Measurements from ENCODE around the gene CSRP3. TPM values are rescaled to one million over a fixed set of nuclear protein-coding genes. Genes with fewer than 3 reads are reported as not detected.

Gene CSRP3
- total RNA-seq, 4 donors from 2014 or later, result 0.19 TPM; not detected in 3

- 0% methylated on average over 4 to 23 of the region's 92 CpGs for WGBS, 2 donors (ENCODE audit: low coverage in 1 of 2)
- Histone ChIP-seq H3K4me1 (peaks cover 0 to 26% (median 16%) of the 10 kb centered on the region in 3 donors), H3K27me3 (peaks cover 90% of the 10 kb centered on the region), H3K27ac (no peak overlapping the region), H3K36me3 (no peaks in the 10 kb centered on the region), H3K9me3 (no peaks in the 10 kb centered on the region), H3K4me3 (peak overlapping the region; percentile 40 to 78)
- no peak for TF ChIP-seq CTCF (IDR thresholded peaks at IDR 0.05)
- no peak for TF ChIP-seq POLR2A (IDR thresholded peaks at IDR 0.05)
- TF ChIP-seq POLR2AphosphoS5 (IDR thresholded peaks at IDR 0.05), result no peak
- TF ChIP-seq EP300 (IDR thresholded peaks at IDR 0.05), result no peak
- ATAC-seq, result peak; percentile 27
Observed at GRCh38 chr11:19241260-19242178, 39.7 kb upstream of the CSRP3 start.

GRCh38 chr11:19240420-19241259 lies 38.9 kb upstream of the CSRP3 start, which contains the start of gene E2F8:
E2F8 (minus strand) TSS chr11:19240945; CDS start chr11:19240121, 824 bp downstream.
- Histone ChIP-seq H3K27me3 (peaks cover 81% of the 10 kb centered on the region), H3K27ac (no peak within 1 kb of the TSS), H3K4me1 (peaks cover 0 to 26% (median 16%) of the 10 kb centered on the region in 3 donors), H3K36me3 (no peaks in the 10 kb centered on the region), H3K9me3 (no peaks in the 10 kb centered on the region), H3K4me3 (peak within 1 kb of the TSS; percentile 40 to 78)
- WGBS, 2 donors (ENCODE audit: low coverage in 1 of 2), result 1 to 2% methylated on average over 13 to 16 of the region's 59 CpGs
- no peak for TF ChIP-seq EP300 (IDR thresholded peaks at IDR 0.05)
- TF ChIP-seq POLR2AphosphoS5 (IDR thresholded peaks at IDR 0.05), result no peak
- TF ChIP-seq POLR2A (IDR thresholded peaks at IDR 0.05), result no peak
- no peak for TF ChIP-seq CTCF (IDR thresholded peaks at IDR 0.05)
- ATAC-seq, result peak; percentile 94

- 94 to 96% methylated on average over 3 of the region's 3 CpGs for WGBS, 2 donors (ENCODE audit: low coverage in 1 of 2)
- ATAC-seq, result no peak
Observed at GRCh38 chr11:19239039-19239438, 37.3 kb upstream of the CSRP3 start.

GRCh38 chr11:19237813-19238212 lies 36.0 kb upstream of the CSRP3 start:
- Histone ChIP-seq H3K4me3 (no peak overlapping the region), H3K27me3 (peaks cover 61% of the 10 kb centered on the region), H3K4me1 (peaks cover 0 to 26% (median 16%) of the 10 kb centered on the region in 3 donors), H3K36me3 (no peaks in the 10 kb centered on the region), H3K27ac (no peak overlapping the region), H3K9me3 (no peaks in the 10 kb centered on the region)
- no peak for ATAC-seq
- TF ChIP-seq EP300 (IDR thresholded peaks at IDR 0.05) (no peak), POLR2A (IDR thresholded peaks at IDR 0.05) (no peak), POLR2AphosphoS5 (IDR thresholded peaks at IDR 0.05) (no peak), CTCF (IDR thresholded peaks at IDR 0.05) (no peak)
- 79 to 83% methylated on average over 3 to 5 of the region's 5 CpGs for WGBS, 2 donors (ENCODE audit: low coverage in 1 of 2)

More at GRCh38 chr11:19239039-19239438, 37.3 kb upstream of the CSRP3 start:
- Histone ChIP-seq H3K4me1 (peaks cover 0 to 26% (median 16%) of the 10 kb centered on the region in 3 donors), H3K27ac (no peak overlapping the region), H3K27me3 (peaks cover 65% of the 10 kb centered on the region), H3K9me3 (no peaks in the 10 kb centered on the region), H3K4me3 (no peak overlapping the region), H3K36me3 (no peaks in the 10 kb centered on the region)
- TF ChIP-seq POLR2AphosphoS5 (IDR thresholded peaks at IDR 0.05) (no peak), POLR2A (IDR thresholded peaks at IDR 0.05) (no peak), EP300 (IDR thresholded peaks at IDR 0.05) (no peak), CTCF (IDR thresholded peaks at IDR 0.05) (no peak)
